T follicular helper cell (primary cell): ENCODE results near the gene CCDC187.
A peak's percentile ranks its signal among the peaks of the same experiment; 100 is the strongest.

Experiments
- DNase-seq: peaks from one replicate; pipeline ENCODE4 v3.0.0-alpha.2; 2020; ENCODE audit warnings: low read depth

Gene CCDC187

DNA sequence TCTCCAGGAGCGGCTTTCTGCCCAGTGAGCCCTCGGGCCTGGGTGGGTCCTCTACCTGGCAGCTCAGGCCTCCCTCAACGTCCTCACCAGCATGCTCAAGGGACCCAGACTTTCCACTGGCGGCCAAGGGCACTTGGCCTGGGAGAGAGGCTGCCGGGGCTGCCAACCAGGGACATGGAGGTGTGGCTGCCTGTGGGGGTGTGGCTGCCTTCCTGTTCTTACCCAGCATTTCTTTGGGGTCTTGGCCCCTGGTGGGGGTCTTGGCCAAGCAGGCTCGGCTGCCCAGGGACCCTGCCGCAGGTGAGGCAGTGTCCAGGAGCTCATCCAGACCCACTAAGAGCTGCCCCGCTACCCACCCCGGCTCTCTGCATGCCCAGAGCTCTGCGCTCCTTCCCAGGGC, 51.0 kb downstream of the CCDC187 start:
- no peak for DNase-seq

GRCh38 chr9:136252281-136252680, 51.6 kb downstream of the CCDC187 start:
- no peak for DNase-seq

DNA sequence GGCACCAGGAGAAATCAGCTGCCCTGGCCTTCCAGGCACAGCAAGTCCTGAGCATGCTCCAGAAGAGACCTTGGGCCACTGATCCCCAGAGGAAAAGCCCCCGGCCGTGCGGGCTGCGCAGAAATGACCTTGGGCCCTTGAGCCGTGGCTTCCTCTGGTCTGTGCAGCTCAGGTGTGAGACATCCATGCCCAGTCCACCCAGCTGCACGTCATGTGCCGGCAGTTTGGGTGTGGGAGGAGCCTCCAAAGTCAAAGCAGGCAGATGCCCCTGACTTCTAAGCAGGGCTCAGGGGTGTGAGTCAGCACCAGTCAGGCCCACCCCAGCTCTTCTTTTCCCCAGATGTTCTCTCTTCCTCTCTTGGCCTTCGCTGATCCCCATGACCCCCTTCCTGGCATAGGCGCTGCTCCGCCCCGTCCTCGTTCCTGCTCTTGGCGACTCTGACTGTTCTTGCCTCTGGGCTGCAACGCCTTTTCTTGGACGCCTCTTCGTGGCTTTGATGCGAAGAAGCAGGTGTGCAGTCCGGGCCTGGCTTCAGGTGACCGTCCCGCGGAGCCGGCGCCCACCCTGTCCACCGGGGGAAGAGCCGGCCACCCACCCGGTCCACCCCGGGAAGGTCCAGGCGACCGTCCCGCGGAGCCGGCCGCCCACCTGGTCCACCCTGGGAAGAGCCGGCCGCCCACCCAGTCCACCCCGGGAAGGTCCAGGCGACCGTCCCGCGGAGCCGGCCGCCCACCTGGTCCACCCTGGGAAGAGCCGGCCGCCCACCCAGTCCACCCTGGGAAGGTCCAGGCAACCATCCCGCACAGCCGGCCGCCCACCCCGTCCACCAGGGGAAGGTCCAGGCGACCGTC, 52.4 kb downstream of the CCDC187 start:
- DNase-seq, result no peak

DNA sequence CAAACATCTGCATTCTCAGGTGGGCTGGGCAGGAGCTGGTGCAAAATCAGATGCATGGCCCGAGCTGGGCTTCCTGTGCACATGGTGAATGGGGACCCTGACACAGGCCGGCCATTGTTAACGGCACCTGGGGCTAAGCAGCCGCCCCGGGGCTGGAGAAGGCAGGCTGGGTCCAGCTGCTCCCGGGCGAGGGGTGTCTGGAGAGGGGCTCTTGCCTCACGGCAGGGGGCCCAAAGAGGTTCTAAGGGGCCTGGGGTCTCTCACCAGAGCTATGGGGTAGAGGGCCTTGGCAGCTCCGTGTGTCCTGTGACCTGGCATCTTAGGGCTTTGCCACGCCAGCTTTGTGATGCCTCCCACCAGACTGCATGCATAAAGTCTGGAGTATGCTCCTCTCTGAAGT, 53.2 kb downstream of the CCDC187 start:
- no peak for DNase-seq

DNA sequence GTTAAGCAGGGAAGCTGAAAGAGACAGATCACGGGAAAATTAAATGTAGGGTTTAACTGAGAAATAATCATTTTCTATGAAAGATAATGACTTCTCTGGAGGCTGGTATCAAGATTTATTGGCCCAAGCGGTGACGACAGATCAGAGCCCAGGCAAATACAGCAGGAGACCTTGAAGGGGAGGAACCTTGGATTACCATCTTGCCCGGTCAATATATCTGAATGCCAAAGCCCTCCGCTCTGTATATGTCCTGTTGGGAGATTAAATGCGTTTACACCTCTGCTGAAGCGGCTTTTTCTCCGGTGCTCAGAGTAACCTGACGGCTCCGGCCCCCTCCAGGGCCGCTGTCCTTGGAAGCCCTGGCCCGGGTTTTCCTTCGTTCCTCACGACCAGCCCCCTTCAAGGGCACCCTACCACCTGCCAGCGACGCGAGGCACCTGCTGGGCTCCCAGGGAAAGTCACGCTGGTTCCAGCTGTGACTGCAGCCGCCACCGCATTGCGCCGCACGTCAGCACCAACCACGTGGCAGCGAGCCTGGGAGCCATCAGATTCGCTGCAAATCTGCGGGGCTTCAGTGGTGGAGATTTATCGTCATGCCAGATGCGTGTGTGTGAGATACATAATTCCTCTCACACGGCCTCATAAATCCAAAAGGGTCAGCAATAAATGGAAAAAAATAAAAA, 53.9 kb downstream of the CCDC187 start:
- DNase-seq, result no peak

GRCh38 chr9:136248951-136249876, 54.7 kb downstream of the CCDC187 start:
- DNase-seq, result no peak

- no peak for DNase-seq
Measured at GRCh38 chr9:136247947-136248637, 55.8 kb downstream of the CCDC187 start.

DNA sequence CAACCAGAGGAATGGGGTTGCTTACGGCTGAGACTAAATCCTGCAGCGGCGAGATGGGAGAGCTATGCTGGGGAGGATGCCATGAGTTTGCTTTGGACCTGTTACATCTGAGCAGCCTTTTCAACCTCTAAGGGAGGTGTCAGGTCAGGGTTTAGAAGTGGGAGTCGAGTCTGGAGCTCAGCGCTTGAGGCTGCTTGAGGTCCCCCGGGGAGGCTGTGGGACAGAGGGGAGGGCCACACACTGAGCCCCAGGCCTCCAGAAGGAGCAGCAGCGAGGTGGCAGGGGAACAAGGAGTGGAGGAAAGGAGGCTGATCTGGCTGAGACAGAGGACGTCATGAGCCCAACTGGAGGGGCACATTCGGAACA, 56.4 kb downstream of the CCDC187 start:
- DNase-seq, result no peak

GRCh38 chr9:136246849-136247550, 56.9 kb downstream of the CCDC187 start:
- no peak for DNase-seq

DNA sequence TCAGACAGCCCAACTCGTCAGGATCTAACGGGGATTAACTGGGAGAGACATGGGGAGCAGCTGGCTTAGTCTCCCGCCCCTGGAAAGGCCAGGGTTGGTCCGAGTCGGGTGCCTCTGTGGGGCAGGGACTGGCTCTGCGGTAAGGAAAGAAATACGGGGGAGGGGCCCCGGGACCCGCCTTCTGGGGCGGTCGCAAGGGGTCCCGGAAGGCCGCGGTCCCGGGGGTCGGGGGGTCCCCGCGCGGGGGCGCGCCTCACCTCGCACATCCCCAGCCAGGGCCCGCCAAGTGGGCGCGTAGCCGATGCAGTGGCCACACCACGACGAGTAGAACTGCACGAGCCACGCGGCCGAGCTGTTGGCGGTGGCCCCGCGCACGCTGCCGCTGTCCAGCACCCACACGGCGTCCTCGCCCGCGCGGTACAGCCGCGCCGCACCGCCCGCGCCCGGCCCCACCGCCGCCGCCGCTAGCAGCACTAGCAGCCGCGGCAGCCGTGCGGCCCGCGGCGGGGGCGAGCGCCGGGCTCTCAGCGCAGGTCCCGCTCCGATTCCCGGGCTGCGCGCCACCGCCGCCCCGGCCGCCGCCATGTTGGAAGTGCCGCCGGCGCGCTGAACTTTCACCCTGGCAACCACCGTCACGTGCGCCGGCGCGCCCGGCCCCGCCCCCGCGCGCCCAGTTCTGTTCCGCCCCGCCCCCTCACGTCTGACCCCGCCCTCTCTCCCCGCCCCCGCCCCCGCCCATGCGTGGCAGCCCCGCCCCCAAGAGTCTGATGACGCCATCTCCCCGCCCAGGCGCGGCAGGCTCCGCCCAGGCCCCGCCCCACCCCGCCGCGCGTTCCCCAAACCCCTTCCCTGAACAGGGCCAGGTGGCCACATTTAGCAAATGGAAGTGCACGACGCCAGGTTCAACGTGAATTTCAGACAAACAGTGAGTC, 58.4 kb downstream of the CCDC187 start, which contains the start of gene QSOX2:
Gene QSOX2 (minus strand): TSS at position 594 of the 932 bp plus-strand sequence. CDS start 9 bp downstream, at position 585.
- peak; percentile 79 for DNase-seq

- DNase-seq, result no peak
Measured at GRCh38 chr9:136244969-136245218, 59.0 kb downstream of the CCDC187 start.

- no peak for DNase-seq
Measured at GRCh38 chr9:136244122-136244968, 59.5 kb downstream of the CCDC187 start.

- no peak for DNase-seq
Measured at GRCh38 chr9:136243631-136244030, 60.3 kb downstream of the CCDC187 start.

DNA sequence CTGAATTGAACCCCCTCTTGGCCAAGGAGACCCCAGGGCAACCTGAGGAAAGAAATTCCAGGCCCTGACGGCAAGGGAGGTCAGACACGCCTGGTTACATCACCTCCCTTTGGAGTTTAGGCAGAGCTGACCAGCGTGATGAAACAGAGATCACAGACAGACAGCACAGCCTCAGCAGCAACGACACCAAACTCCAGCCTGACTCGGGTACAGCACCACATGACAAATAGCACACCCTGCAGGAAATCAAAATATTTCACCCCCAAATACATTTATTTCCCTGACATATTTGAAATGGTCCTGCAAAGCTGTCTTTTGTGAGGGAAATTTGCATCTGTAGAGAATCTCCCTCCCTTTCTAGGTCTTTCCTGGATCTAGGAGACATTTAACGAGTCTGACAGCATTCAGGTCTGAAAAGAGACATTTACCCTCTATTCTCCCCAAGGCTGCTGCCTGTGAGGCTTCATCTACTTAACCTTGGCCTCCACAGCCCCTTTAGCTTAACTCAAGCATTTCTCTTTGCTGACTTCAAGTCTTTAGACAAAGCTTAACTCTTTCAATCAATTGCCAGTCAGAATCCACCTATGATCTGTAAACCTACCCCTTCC, 60.9 kb downstream of the CCDC187 start:
- DNase-seq, result no peak

DNA sequence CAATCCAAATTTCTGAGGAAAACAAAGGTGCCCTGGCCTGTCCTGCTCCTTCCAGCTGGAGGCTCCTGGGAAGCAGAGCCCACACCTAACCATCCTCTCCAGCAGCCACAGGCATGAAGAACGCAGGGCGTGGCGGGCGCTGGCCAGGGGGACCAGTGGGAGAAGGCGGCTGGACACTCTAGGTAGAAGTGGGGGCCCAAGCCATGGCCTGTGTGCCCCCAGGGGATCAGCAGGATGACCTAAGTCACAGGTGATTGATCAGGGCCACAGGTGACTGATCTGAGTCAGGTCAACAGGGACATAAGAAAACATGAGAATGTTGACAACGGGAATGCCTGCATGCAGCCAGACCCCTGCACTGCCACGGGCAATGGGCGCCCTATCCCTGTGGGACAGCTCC, 61.6 kb downstream of the CCDC187 start:
- no peak for DNase-seq

GRCh38 chr9:136241542-136241941, 62.4 kb downstream of the CCDC187 start:
- DNase-seq, result no peak

DNA sequence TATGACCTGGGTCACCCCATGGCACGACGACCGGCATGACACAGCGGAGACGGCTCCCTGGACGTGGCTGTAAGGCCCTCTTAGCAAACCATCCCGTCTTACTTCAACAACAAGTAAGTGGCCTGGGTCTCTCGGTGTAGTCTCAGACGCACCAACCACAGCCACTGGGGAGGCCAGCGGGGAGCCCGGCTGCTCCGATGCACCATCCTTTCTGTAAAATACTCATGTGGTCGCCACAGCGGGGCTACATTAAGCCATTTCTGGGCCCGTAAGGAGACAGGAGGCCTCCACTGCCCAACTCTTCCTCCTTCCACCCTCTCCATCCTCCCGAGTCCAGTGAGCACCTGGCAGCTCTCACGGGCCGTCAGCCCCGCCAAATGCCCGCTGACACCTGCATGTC, 63.0 kb downstream of the CCDC187 start:
- no peak for DNase-seq

DNA sequence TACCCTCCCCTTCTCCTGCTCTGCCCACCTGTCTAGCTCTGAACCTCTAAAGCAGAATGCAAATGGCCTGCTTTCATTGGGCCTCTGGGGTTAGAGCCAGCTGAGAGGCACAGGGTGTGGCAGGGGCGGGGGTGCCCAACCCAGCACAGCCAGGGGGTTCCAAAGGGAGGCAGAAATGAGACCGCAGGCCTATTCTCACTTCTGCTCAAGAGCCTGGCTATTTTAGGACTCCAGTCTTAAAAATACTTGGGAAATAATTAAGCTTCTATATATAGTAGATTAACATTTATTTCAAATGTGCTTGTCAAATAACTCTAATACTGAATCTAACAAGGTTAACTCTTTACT, 63.9 kb downstream of the CCDC187 start:
- no peak for DNase-seq
